ENCODE results near the gene SPATA19.

DNA sequence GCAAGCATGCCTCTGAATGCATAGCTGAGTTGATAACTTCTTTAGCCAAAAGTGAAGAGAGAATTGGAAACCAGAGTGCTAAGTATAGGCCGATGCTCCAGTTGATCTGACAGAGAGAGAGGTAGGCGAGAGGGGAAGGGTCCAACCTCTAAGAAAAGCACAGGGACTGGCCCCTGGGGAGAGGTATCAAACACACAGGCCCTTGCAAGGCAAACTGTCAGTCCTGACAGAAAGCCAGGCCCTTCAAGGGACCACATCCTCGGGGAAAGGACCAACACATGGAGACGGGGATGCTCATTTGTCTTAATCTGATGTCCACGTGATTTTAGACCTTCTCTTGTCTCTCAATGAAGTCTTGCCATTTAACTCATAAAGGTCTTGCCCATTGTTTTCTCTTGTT lies 43.9 kb upstream of the SPATA19 start:
- TF ChIP-seq, protein P1, sequence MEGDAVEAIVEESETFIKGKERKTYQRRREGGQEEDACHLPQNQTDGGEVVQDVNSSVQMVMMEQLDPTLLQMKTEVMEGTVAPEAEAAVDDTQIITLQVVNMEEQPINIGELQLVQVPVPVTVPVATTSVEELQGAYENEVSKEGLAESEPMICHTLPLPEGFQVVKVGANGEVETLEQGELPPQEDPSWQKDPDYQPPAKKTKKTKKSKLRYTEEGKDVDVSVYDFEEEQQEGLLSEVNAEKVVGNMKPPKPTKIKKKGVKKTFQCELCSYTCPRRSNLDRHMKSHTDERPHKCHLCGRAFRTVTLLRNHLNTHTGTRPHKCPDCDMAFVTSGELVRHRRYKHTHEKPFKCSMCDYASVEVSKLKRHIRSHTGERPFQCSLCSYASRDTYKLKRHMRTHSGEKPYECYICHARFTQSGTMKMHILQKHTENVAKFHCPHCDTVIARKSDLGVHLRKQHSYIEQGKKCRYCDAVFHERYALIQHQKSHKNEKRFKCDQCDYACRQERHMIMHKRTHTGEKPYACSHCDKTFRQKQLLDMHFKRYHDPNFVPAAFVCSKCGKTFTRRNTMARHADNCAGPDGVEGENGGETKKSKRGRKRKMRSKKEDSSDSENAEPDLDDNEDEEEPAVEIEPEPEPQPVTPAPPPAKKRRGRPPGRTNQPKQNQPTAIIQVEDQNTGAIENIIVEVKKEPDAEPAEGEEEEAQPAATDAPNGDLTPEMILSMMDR (conservative IDR thresholded peaks at IDR 0.05; ENCODE audit: low read depth, low read length): no peak
- no peak for TF ChIP-seq EZH2 (IDR thresholded peaks at IDR 0.05; ENCODE audit: borderline replicate concordance, low read depth, low read length, poor library complexity, severe bottlenecking)

Measured in A673 (cell line).